IMR-90 (cell line): ENCODE results near the gene TNS3. TPM values are rescaled to one million over a fixed set of nuclear protein-coding genes. Genes with fewer than 3 reads are reported as not detected.

Source experiments
- polyA plus RNA-seq, 3 experiments: library from polyadenylated mRNA; depleted of rRNA; stranded (reverse); fragments of >200 nt; gene quantifications; 2 replicates each; pipeline ENCODE4 v1.2.3, GENCODE V29; 2012; ENCODE audit warnings: low replicate concordance in 1 of 3
- total RNA-seq: library from RNA; depleted of rRNA; stranded (reverse); fragments of >200 nt; gene quantifications from 2 replicates; pipeline ENCODE4 v1.2.3, GENCODE V29; 2012
- TF ChIP-seq, protein P1 (sequence below): conservative IDR thresholded peaks from 2 replicates; pipeline ENCODE4 v1.5.1; 2012; ENCODE audit warnings: mild to moderate bottlenecking, low read depth, low read length, improper control_type of control experiment

The TNS3 gene
- total and polyA plus RNA-seq, 2 of the 4 experiments (the other 2 are of a cell fraction) = 64.3 to 79.2 TPM

DNA sequence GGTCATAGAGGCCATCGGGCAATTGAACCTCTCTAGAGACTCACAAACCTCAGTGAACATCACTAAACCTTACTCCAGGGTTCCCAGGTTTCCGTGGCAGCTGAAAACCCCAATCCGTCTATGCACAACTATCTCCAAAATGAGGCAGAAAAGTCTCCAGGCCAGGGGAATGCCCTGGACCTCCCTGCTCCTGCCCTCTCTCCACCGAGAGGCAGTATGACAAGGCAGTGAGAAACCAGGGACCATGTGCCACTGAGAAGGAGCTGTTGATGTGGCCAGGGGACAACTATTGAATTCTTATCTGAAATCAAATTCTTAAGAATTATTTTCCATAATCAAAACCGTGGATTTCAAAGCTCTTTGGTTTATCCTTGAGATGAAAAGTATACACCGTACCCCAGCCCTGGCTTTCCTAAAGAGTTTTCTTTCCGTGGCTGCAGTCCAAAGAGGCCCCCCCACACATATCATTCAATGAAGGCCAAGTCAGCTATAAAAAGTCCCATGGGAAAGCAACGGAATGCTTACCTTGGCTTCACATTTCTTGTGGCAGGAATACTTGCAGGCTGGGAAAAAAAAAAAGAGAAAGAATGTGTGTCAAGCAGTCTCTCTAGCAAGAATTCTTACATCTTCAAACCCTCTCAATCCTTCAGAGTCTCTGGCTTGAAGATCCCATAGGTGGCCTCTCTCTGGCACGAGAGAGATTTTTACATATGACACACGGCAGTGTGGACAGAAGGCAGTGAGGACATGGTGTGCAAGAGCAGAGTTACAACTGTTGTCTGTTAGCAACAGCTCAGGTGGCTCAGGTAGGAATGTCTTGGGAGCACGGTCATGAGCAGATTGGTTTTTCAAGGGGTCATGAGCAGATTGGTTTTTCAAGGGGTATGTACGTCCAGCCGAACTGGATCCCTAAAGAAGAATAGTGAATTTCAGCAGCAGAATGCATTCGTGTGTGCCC, 75.2 kb downstream of the TNS3 start (continued):
- TF ChIP-seq, protein P1, sequence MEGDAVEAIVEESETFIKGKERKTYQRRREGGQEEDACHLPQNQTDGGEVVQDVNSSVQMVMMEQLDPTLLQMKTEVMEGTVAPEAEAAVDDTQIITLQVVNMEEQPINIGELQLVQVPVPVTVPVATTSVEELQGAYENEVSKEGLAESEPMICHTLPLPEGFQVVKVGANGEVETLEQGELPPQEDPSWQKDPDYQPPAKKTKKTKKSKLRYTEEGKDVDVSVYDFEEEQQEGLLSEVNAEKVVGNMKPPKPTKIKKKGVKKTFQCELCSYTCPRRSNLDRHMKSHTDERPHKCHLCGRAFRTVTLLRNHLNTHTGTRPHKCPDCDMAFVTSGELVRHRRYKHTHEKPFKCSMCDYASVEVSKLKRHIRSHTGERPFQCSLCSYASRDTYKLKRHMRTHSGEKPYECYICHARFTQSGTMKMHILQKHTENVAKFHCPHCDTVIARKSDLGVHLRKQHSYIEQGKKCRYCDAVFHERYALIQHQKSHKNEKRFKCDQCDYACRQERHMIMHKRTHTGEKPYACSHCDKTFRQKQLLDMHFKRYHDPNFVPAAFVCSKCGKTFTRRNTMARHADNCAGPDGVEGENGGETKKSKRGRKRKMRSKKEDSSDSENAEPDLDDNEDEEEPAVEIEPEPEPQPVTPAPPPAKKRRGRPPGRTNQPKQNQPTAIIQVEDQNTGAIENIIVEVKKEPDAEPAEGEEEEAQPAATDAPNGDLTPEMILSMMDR = no peak
